Hepatocyte (in vitro differentiated cells): ENCODE measurements around the gene RPH3AL. TPM values are rescaled to one million over a fixed set of nuclear protein-coding genes. Genes with fewer than 3 reads are reported as not detected.
"Not testable (repeated sequence)": the region's sequence is repeated elsewhere in the genome, so short reads cannot be mapped to it uniquely, and the experiment has no call there.

Source experiments
- DNase-seq: peaks from one replicate; pipeline ENCODE4 v3.0.0-alpha.2; 2016; ENCODE audit warnings: low spot score
- H2AFZ ChIP-seq: fragments of 200-600 bp; sonication (generic); 2 replicates; pipeline ENCODE4 v1.6.0; 2016; ENCODE audit warnings: antibody characterized with exemption, mild to moderate bottlenecking
- H3K27ac ChIP-seq: fragments of 200-600 bp; sonication (generic); 2 replicates; pipeline ENCODE4 v1.5.1; 2016; ENCODE audit warnings: mild to moderate bottlenecking
- H3K27me3 ChIP-seq: fragments of 200-600 bp; sonication (generic); 2 replicates; pipeline ENCODE4 v1.6.1; 2016
- H3K36me3 ChIP-seq: fragments of 200-600 bp; sonication (generic); replicated peaks from 2 replicates; pipeline ENCODE4 v1.5.1; 2016; ENCODE audit warnings: low read depth; ENCODE audit not compliant: insufficient read depth
- H3K4me1 ChIP-seq: fragments of 200-600 bp; sonication (generic); 2 replicates; pipeline ENCODE4 v1.5.1; 2016; ENCODE audit warnings: mild to moderate bottlenecking, moderate library complexity; ENCODE audit not compliant: insufficient read depth
- H3K4me2 ChIP-seq: fragments of 200-600 bp; sonication (generic); 2 replicates; pipeline ENCODE4 v1.6.0; 2016
- H3K4me3 ChIP-seq: fragments of 200-600 bp; sonication (generic); 2 replicates; pipeline ENCODE4 v1.5.1; 2016; ENCODE audit warnings: mild to moderate bottlenecking
- H3K79me2 ChIP-seq: fragments of 200-600 bp; sonication (generic); 2 replicates; pipeline ENCODE4 v1.6.0; 2017; ENCODE audit warnings: mild to moderate bottlenecking
- H3K9me2 ChIP-seq: fragments of 200-600 bp; sonication (generic); replicated peaks from 2 replicates; pipeline ENCODE4 v1.6.0; 2017; ENCODE audit warnings: mild to moderate bottlenecking; ENCODE audit not compliant: insufficient read depth
- H3K9me3 ChIP-seq: fragments of 200-600 bp; sonication (generic); 2 replicates; pipeline ENCODE4 v1.5.1; 2016; ENCODE audit warnings: low read depth, mild to moderate bottlenecking
- H4K20me1 ChIP-seq: fragments of 200-600 bp; sonication (generic); 2 replicates; pipeline ENCODE4 v1.6.0; 2016; ENCODE audit warnings: mild to moderate bottlenecking; ENCODE audit not compliant: insufficient read depth, poor library complexity, severe bottlenecking
- CTCF ChIP-seq: fragments of 200-600 bp; sonication (generic); IDR thresholded peaks from 2 replicates; pipeline ENCODE4 v1.5.1; 2016; ENCODE audit warnings: antibody characterized with exemption, mild to moderate bottlenecking; ENCODE audit not compliant: poor library complexity
- EZH2 ChIP-seq: fragments of 200-600 bp; sonication (generic); IDR thresholded peaks from 2 replicates; pipeline ENCODE4 v1.6.1; 2016; ENCODE audit warnings: antibody characterized with exemption, mild to moderate bottlenecking, borderline replicate concordance
- EZH2phosphoT487 ChIP-seq: fragments of 200-600 bp; sonication (generic); IDR thresholded peaks from one replicate; pipeline ENCODE4 v1.6.1; 2018; ENCODE audit warnings: antibody characterized with exemption, mild to moderate bottlenecking, low read depth, moderate library complexity; ENCODE audit not compliant: unreplicated experiment, severe bottlenecking
- WGBS: methylation state at CpG from one replicate; pipeline ENCODE4 v1.1.6; 2016; ENCODE audit warnings: low lambda C conversion rate; ENCODE audit errors: missing lambda C conversion rate; 5-methylcytosine and 5-hydroxymethylcytosine counted together
- polyA plus RNA-seq: library from polyadenylated mRNA; unstranded; fragments of >200 nt; fragmentation: Nextera tagmentation; extraction: Ambion mirVana; gene quantifications from 2 replicates; pipeline ENCODE4 v1.2.1, GENCODE V29; 2016
- total RNA-seq: library from RNA; depleted of rRNA; stranded (reverse); fragments of >200 nt; gene quantifications from 2 replicates; pipeline ENCODE4 v1.2.3, GENCODE V29; 2014

Gene RPH3AL
- total and polyA plus RNA-seq, 2 experiments from 2014 or later = 7.0 to 7.6 TPM

GRCh38 chr17:246851-247421, 105.7 kb downstream of the RPH3AL start:
- Histone ChIP-seq H3K4me2 (no peak overlapping the region), H3K9me3 (no peaks in the 10 kb centered on the region), H4K20me1 (no peaks in the 10 kb centered on the region), H3K4me1 (no peaks in the 10 kb centered on the region), H3K27me3 (no peaks in the 10 kb centered on the region), H3K79me2 (no peaks in the 10 kb centered on the region), H3K4me3 (no peak overlapping the region), H3K36me3 (no peaks in the 10 kb centered on the region), H2AFZ (no peak overlapping the region), H3K9me2 (no peaks in the 10 kb centered on the region), H3K27ac (no peak overlapping the region)
- no peak for DNase-seq
- 92% methylated on average over 23 of the region's 23 CpGs for WGBS
- TF ChIP-seq EZH2 = no peak

GRCh38 chr17:246226-246625, 106.4 kb downstream of the RPH3AL start:
- WGBS = 91% methylated on average over 14 of the region's 14 CpGs
- H3K9me2 ChIP-seq = no peaks in the 10 kb centered on the region
- no peaks in the 10 kb centered on the region for H3K36me3 ChIP-seq
- no peaks in the 10 kb centered on the region for H4K20me1 ChIP-seq
- no peak for TF ChIP-seq EZH2phosphoT487
- no peak for TF ChIP-seq EZH2
- TF ChIP-seq CTCF = no peak
- H3K27me3 ChIP-seq = no peaks in the 10 kb centered on the region
- no peak overlapping the region for H3K27ac ChIP-seq
- no peaks in the 10 kb centered on the region for H3K9me3 ChIP-seq
- H3K79me2 ChIP-seq = no peaks in the 10 kb centered on the region
- H3K4me2 ChIP-seq = no peak overlapping the region
- H3K4me3 ChIP-seq = no peak overlapping the region
- no peaks in the 10 kb centered on the region for H3K4me1 ChIP-seq
- DNase-seq = no peak
- no peak overlapping the region for H2AFZ ChIP-seq

GRCh38 chr17:245611-246010, 107.0 kb downstream of the RPH3AL start:
- H3K4me2 ChIP-seq = no peak overlapping the region
- H3K36me3 ChIP-seq = no peaks in the 10 kb centered on the region
- 90% methylated on average over 13 of the region's 13 CpGs for WGBS
- H3K9me2 ChIP-seq = no peaks in the 10 kb centered on the region
- H3K4me3 ChIP-seq = no peak overlapping the region
- no peak overlapping the region for H2AFZ ChIP-seq
- no peaks in the 10 kb centered on the region for H3K9me3 ChIP-seq
- no peaks in the 10 kb centered on the region for H4K20me1 ChIP-seq
- H3K4me1 ChIP-seq = no peaks in the 10 kb centered on the region
- no peaks in the 10 kb centered on the region for H3K79me2 ChIP-seq
- no peaks in the 10 kb centered on the region for H3K27me3 ChIP-seq
- TF ChIP-seq EZH2 (no peak), EZH2phosphoT487 (no peak), CTCF (no peak)
- no peak for DNase-seq
- no peak overlapping the region for H3K27ac ChIP-seq

- Histone ChIP-seq H3K27me3 (no peaks in the 10 kb centered on the region), H3K36me3 (no peaks in the 10 kb centered on the region), H3K27ac (no peak overlapping the region), H2AFZ (no peak overlapping the region), H3K9me3 (no peaks in the 10 kb centered on the region), H3K4me3 (no peak overlapping the region), H3K79me2 (no peaks in the 10 kb centered on the region), H3K4me2 (no peak overlapping the region), H4K20me1 (no peaks in the 10 kb centered on the region), H3K4me1 (no peaks in the 10 kb centered on the region), H3K9me2 (no peaks in the 10 kb centered on the region)
- TF ChIP-seq EZH2phosphoT487 (no peak), EZH2 (no peak), CTCF (no peak)
- WGBS = 98% methylated on average over 7 of the region's 7 CpGs
- DNase-seq = no peak
These were observed 107.6 kb downstream of the RPH3AL start for GRCh38 chr17:245020-245419.

- H3K36me3 ChIP-seq, H3K4me3 ChIP-seq, H3K27me3 ChIP-seq, H3K9me3 ChIP-seq, H3K4me1 ChIP-seq, H4K20me1 ChIP-seq, DNase-seq, H3K9me2 ChIP-seq, H3K4me2 ChIP-seq, H3K79me2 ChIP-seq, H2AFZ ChIP-seq, H3K27ac ChIP-seq: not testable (repeated sequence)
These were observed 108.7 kb downstream of the RPH3AL start for GRCh38 chr17:243924-244323.
